Esophagus squamous epithelium (tissue), 4 donors: ENCODE data around the gene CHI3L2.

ENCODE experiments used
- CTCF ChIP-seq, 6 experiments: fragments of 450-650 bp in 4 of 6; fragments of 200-600 bp in 2 of 6; sonication (generic) in 2 of 6; IDR thresholded peaks; one replicate each; pipeline ENCODE4 v1.5.1; 2016 to 2019; ENCODE audit warnings: antibody characterized with exemption in 6 of 6, mild to moderate bottlenecking in 4 of 6, moderate library complexity in 4 of 6
- POLR2A ChIP-seq, 4 donors: fragments of 450-650 bp; IDR thresholded peaks; one replicate each; pipeline ENCODE4 v1.6.1; 2017; ENCODE audit warnings: antibody characterized with exemption in 4 of 4, mild to moderate bottlenecking in 4 of 4, moderate library complexity in 3 of 4

DNA sequence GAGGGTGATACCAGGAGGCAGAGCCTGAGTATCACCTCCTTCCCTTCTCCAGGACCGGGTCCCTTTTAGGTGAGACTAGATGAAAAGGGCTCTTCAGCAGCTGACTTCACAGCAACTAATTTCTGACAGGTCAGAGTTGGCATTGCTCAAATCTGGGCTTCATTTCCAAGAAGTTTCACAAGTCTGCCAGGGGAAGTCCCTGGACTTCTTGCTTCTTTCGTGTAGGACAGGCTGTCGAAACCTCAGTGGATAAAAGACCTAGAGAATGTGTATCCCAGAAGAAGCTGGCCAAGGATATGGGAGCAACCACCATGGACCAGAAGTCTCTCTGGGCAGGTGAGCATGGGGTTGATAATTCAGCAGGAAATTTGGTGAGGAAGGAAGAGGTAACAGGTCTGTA, at the start of gene CHI3L2:
- no peak for TF ChIP-seq POLR2A (IDR thresholded peaks at IDR 0.05)
- TF ChIP-seq CTCF (IDR thresholded peaks at IDR 0.05) = no peak
